Transverse colon (tissue), 4 donors: Measurements from ENCODE around the gene ABTB2.

Experiments
- EP300 ChIP-seq: sonication (generic); formaldehyde crosslinking; IDR thresholded peaks from one replicate; pipeline ENCODE4 v1.6.1; 2017; ENCODE audit warnings: antibody characterized with exemption, low read depth
- POLR2A ChIP-seq: fragments of 450-650 bp; IDR thresholded peaks from one replicate; pipeline ENCODE4 v1.6.1; 2016; ENCODE audit warnings: antibody characterized with exemption, mild to moderate bottlenecking, moderate library complexity
- POLR2AphosphoS5 ChIP-seq, 3 donors: sonication (generic); formaldehyde crosslinking; IDR thresholded peaks; one replicate each; pipeline ENCODE4 v1.6.1; 2016; ENCODE audit warnings: antibody characterized with exemption in 3 of 3
- TF ChIP-seq, protein P1 (sequence below), 5 experiments: fragments of 200-600 bp in 3 of 5; fragments of 450-650 bp in 2 of 5; sonication (generic) in 3 of 5; IDR thresholded peaks; 1 replicate in 2 of 5; 2 replicates in 3 of 5; pipeline ENCODE4 v1.5.1; 2016 to 2017; ENCODE audit warnings: antibody characterized with exemption in 5 of 5, inconsistent platforms in 3 of 5, mild to moderate bottlenecking in 2 of 5, moderate library complexity in 1 of 5

DNA sequence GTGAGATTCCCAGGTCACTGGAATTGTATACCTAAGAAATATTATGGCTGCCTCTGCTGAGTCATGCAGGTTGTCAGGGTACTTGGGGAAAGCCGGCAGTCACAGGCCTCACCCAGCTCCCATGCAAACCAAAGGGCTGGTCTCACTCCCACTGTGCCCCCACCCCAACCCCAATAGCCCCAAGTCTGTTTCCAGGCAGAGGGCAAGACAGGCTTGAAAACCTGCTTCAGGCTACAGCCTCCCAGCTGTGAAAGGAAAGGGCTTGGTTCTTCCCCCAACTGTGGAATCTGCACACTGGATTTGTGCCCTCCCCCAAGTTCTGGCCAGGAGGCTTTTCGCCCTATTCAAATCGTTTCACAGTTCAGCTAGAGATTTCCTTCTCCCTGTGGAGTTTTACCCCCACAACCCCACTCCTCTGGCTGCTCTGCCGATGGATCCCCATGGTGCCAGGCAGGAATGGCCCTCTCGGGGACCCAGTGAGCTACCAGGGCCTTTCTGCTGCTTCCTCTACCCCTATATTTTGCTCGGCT, 37.0 kb upstream of the ABTB2 start:
- TF ChIP-seq, protein P1, sequence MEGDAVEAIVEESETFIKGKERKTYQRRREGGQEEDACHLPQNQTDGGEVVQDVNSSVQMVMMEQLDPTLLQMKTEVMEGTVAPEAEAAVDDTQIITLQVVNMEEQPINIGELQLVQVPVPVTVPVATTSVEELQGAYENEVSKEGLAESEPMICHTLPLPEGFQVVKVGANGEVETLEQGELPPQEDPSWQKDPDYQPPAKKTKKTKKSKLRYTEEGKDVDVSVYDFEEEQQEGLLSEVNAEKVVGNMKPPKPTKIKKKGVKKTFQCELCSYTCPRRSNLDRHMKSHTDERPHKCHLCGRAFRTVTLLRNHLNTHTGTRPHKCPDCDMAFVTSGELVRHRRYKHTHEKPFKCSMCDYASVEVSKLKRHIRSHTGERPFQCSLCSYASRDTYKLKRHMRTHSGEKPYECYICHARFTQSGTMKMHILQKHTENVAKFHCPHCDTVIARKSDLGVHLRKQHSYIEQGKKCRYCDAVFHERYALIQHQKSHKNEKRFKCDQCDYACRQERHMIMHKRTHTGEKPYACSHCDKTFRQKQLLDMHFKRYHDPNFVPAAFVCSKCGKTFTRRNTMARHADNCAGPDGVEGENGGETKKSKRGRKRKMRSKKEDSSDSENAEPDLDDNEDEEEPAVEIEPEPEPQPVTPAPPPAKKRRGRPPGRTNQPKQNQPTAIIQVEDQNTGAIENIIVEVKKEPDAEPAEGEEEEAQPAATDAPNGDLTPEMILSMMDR (IDR thresholded peaks at IDR 0.05): no peak
- TF ChIP-seq POLR2A (no peak), EP300 (no peak), POLR2AphosphoS5 (IDR thresholded peaks at IDR 0.05) (no peak)
